Measurements from ENCODE around the gene BCAS3. TPM values are rescaled to one million over a fixed set of nuclear protein-coding genes. Genes with fewer than 3 reads are reported as not detected.

The BCAS3 gene
- 12.4 TPM for total RNA-seq
- polyA plus RNA-seq = 6.9 TPM
- long read RNA-seq, donor 1 = 0 reads
- long read RNA-seq, donor 2 = 0 reads
- long read RNA-seq, donor 3, full-length matches to known transcripts = 3 of 3 reads
- long read RNA-seq, donor 3, partial matches to known transcripts = 0 of 3 reads
- long read RNA-seq, donor 3, other reads (novel, unspliced or antisense) = 0 of 3 reads
- long read RNA-seq, donor 4, full-length matches to known transcripts = 1 of 1 reads
- long read RNA-seq, donor 4, partial matches to known transcripts = 0 of 1 reads
- long read RNA-seq, donor 4, other reads (novel, unspliced or antisense) = 0 of 1 reads
- long read RNA-seq, donor 5, full-length matches to known transcripts = 3 of 3 reads
- long read RNA-seq, donor 5, partial matches to known transcripts = 0 of 3 reads
- long read RNA-seq, donor 5, other reads (novel, unspliced or antisense) = 0 of 3 reads
- long read RNA-seq, donor 6 = 0 reads
- long read RNA-seq, donor 7, full-length matches to known transcripts = 7 of 7 reads
- long read RNA-seq, donor 7, partial matches to known transcripts = 0 of 7 reads
- long read RNA-seq, donor 7, other reads (novel, unspliced or antisense) = 0 of 7 reads
- long read RNA-seq, donor 8 = 0 reads
- long read RNA-seq, donor 9, full-length matches to known transcripts = 5 of 5 reads
- long read RNA-seq, donor 9, partial matches to known transcripts = 0 of 5 reads
- long read RNA-seq, donor 9, other reads (novel, unspliced or antisense) = 0 of 5 reads
- long read RNA-seq, donor 10, full-length matches to known transcripts = 3 of 3 reads
- long read RNA-seq, donor 10, partial matches to known transcripts = 0 of 3 reads
- long read RNA-seq, donor 10, other reads (novel, unspliced or antisense) = 0 of 3 reads

DNA sequence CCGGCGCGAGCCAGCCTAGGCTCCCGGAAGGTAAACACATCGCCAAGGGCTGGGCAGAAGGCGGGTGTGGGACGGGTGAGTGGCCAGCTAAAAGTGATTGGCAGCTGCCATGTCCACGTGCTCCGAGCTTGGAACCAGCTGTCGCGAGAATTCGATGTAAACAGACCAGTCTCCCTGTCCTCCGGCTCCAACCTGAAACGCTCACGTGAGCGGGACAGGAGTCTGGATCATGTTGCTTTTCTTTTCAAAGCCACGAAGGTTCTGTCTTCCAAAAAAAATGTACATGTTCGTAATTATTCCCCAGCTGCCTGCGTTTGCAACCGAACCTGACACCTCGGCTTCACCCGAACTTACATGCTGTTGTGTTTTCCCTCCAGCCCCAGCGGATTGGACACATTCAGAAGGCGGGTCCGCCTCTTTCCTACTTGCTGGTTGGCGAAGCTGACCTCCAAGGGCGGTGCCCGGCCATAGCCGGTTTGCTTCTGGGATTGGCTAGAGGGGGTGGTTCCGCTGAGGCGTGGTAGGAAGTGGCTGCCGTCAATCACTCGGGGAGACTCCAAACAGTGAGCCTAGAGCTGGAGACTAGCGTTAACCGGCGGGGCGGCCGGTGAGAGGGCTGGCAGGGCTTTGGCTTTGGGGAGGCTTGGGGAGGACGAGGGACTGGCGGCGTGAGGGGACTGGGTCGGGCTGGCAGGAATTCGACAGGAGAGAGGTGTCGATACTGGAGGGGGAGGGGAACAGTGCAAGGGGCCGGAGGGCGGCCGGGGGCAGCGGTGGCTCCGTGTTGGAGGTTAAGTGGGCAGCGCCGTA is at the start of gene BCAS3:
Gene BCAS3, plus strand, starts transcription at position 544 of the 810 bp plus-strand sequence.
- under 1% methylated on average over 51 of the region's 51 CpGs for WGBS

DNA sequence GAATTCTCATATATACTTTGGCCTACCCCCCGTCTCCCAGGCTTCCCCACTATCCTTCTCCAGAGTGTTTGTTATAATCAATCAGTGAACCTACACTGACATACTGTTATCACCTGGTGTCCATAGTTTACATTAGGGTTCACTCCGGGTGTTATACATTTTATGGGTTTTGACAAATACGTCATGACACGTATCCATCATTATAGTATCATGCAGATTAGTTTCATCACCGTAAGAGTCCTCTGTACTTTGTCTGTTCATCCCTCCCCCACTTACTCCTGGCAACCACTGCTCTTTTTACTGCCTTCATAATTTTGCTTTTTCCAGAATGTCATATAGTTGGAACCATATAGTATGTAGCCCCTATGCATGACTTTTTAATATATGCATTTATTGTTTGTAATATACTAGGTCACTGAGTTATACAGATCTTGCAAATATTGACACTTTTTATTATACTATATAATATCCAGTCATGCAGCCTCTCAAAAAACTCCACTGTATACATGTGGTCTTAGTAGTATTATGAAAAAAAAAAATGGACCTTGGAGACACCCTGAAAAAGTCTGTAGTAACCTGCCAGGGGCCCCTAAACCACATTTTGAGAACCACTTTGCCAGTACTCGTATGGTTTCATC is 49.3 kb upstream of the BCAS3 start:
- Histone ChIP-seq H3K36me3 (ENCODE audit: control insufficient read depth in 2 of 2, insufficient read depth in 2 of 2, low read length in 1 of 2) (peaks cover 18 to 27% of the 10 kb centered on the region in 2 donors), H3K4me1 (ENCODE audit: control insufficient read depth in 2 of 2, insufficient read depth in 2 of 2, low read length in 2 of 2) (no peaks in the 10 kb centered on the region), H3K4me3 (ENCODE audit: low read length in 2 of 2) (no peak overlapping the region), H3K9me3 (ENCODE audit: control insufficient read depth in 2 of 2, insufficient read depth in 1 of 2, low read length in 1 of 2) (no peaks in the 10 kb centered on the region), H3K27me3 (ENCODE audit: control insufficient read depth in 2 of 2, insufficient read depth in 1 of 2, low read length in 1 of 2) (no peaks in the 10 kb centered on the region), H3K27ac (ENCODE audit: low read depth in 1 of 2, low read length in 1 of 2) (no peak overlapping the region)
- WGBS = 96% methylated on average over 6 of the region's 6 CpGs
- DNase-seq (ENCODE audit: low read depth in 6 of 9, low spot score in 9 of 9) = no peak

More for the DNA sequence above, at the start of gene BCAS3:
- Histone ChIP-seq H3K9me3 (ENCODE audit: control insufficient read depth in 2 of 2, insufficient read depth in 1 of 2, low read length in 1 of 2) (no peaks in the 10 kb centered on the region), H3K27ac (ENCODE audit: low read depth in 1 of 2, low read length in 1 of 2) (peak within 1 kb of the TSS; percentile 72 to 76), H3K4me1 (ENCODE audit: control insufficient read depth in 2 of 2, insufficient read depth in 2 of 2, low read length in 2 of 2) (peaks cover 7 to 8% of the 10 kb centered on the region in 2 donors), H3K36me3 (ENCODE audit: control insufficient read depth in 2 of 2, insufficient read depth in 2 of 2, low read length in 1 of 2) (peaks cover 0 to 3% of the 10 kb centered on the region in 2 donors), H3K27me3 (ENCODE audit: control insufficient read depth in 2 of 2, insufficient read depth in 1 of 2, low read length in 1 of 2) (no peaks in the 10 kb centered on the region), H3K4me3 (ENCODE audit: low read length in 2 of 2) (peak within 1 kb of the TSS; percentile 72 to 86)
- peak; percentile 93 to 99 (median 97) for DNase-seq (ENCODE audit: low read depth in 6 of 9, low spot score in 9 of 9)

DNA sequence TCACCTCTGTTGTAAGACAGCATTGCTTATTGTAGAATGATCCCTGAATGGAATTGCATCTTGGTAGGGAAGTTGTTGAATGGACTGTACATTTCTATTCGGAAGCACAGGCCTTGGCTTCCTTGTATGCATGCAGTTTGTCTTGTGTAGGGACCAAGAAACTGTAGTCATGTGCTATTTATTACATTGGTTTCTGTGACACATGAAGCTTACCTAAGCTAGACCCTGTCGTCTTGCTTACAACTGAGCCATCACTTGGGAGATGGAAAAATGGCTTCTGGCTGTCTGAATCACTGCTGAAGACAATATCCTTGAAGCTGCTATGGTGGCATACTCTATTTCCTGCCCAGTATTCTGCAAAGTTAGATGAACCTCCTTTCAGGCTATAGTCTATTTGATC is 48.5 kb upstream of the BCAS3 start:
- Histone ChIP-seq H3K9me3 (ENCODE audit: control insufficient read depth in 2 of 2, insufficient read depth in 1 of 2, low read length in 1 of 2) (no peaks in the 10 kb centered on the region), H3K36me3 (ENCODE audit: control insufficient read depth in 2 of 2, insufficient read depth in 2 of 2, low read length in 1 of 2) (peaks cover 16 to 27% of the 10 kb centered on the region in 2 donors), H3K27me3 (ENCODE audit: control insufficient read depth in 2 of 2, insufficient read depth in 1 of 2, low read length in 1 of 2) (no peaks in the 10 kb centered on the region), H3K27ac (ENCODE audit: low read depth in 1 of 2, low read length in 1 of 2) (no peak overlapping the region), H3K4me1 (ENCODE audit: control insufficient read depth in 2 of 2, insufficient read depth in 2 of 2, low read length in 2 of 2) (no peaks in the 10 kb centered on the region), H3K4me3 (ENCODE audit: low read length in 2 of 2) (no peak overlapping the region)
- 96% methylated on average over 2 of the region's 2 CpGs for WGBS
- no peak for DNase-seq (ENCODE audit: low read depth in 6 of 9, low spot score in 9 of 9)

DNA sequence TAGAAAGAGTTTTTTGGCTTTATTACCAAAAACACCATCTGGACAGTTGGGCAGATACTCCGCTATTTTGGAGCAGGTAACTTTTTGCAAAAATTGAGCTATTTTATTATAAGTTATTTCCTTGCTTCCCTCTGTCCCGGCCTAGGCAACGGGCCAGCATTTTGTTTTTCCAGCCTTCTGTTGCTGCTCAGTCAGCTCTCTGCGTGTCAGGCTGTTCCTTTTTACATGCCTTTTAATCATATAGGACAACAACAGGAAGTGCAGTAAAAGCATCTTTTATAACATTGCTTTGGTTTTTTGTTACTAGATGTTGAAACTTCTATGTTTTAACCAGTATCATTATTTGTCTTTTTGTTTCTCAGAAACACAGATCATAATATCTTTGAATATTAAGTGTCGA is 47.3 kb upstream of the BCAS3 start:
- no peaks in the 10 kb centered on the region for H3K4me1 ChIP-seq (ENCODE audit: control insufficient read depth in 2 of 2, insufficient read depth in 2 of 2, low read length in 2 of 2)
- no peak overlapping the region for H3K27ac ChIP-seq (ENCODE audit: low read depth in 1 of 2, low read length in 1 of 2)
- DNase-seq (ENCODE audit: low read depth in 6 of 9, low spot score in 9 of 9) = no peak
- WGBS = 95% methylated on average over 5 of the region's 5 CpGs
- no peaks in the 10 kb centered on the region for H3K9me3 ChIP-seq (ENCODE audit: control insufficient read depth in 2 of 2, insufficient read depth in 1 of 2, low read length in 1 of 2)
- H3K4me3 ChIP-seq (ENCODE audit: low read length in 2 of 2) = no peak overlapping the region
- H3K36me3 ChIP-seq (ENCODE audit: control insufficient read depth in 2 of 2, insufficient read depth in 2 of 2, low read length in 1 of 2) = peaks cover 22 to 37% of the 10 kb centered on the region in 2 donors
- H3K27me3 ChIP-seq (ENCODE audit: control insufficient read depth in 2 of 2, insufficient read depth in 1 of 2, low read length in 1 of 2) = no peaks in the 10 kb centered on the region

DNA sequence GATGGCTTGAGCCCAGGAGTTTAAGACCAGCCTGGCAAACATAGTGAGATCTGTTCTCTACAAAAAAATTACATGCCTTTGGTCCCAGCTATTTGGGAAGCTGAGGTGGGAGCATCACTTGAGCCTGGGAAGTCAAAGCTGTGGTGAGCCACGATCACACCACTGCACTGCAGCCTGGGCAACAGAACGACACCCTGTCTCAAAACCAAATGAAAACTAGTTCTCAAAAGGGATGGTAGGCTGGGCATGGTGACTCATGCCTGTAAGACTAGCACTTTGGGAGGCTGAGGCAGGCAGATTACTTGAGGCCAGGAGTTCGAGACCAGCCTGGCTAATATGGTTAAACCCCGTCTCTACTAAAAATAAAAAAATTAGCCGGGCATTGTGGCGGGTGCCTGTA is 46.5 kb upstream of the BCAS3 start:
- H3K4me3 ChIP-seq (ENCODE audit: low read length in 2 of 2) = no peak overlapping the region
- H3K9me3 ChIP-seq (ENCODE audit: control insufficient read depth in 2 of 2, insufficient read depth in 1 of 2, low read length in 1 of 2) = no peaks in the 10 kb centered on the region
- H3K27me3 ChIP-seq (ENCODE audit: control insufficient read depth in 2 of 2, insufficient read depth in 1 of 2, low read length in 1 of 2) = no peaks in the 10 kb centered on the region
- no peaks in the 10 kb centered on the region for H3K4me1 ChIP-seq (ENCODE audit: control insufficient read depth in 2 of 2, insufficient read depth in 2 of 2, low read length in 2 of 2)
- H3K36me3 ChIP-seq (ENCODE audit: control insufficient read depth in 2 of 2, insufficient read depth in 2 of 2, low read length in 1 of 2) = peaks cover 29 to 41% of the 10 kb centered on the region in 2 donors
- DNase-seq (ENCODE audit: low read depth in 6 of 9, low spot score in 9 of 9) = no peak
- 94% methylated on average over 6 of the region's 6 CpGs for WGBS
- H3K27ac ChIP-seq (ENCODE audit: low read depth in 1 of 2, low read length in 1 of 2) = no peak overlapping the region

DNA sequence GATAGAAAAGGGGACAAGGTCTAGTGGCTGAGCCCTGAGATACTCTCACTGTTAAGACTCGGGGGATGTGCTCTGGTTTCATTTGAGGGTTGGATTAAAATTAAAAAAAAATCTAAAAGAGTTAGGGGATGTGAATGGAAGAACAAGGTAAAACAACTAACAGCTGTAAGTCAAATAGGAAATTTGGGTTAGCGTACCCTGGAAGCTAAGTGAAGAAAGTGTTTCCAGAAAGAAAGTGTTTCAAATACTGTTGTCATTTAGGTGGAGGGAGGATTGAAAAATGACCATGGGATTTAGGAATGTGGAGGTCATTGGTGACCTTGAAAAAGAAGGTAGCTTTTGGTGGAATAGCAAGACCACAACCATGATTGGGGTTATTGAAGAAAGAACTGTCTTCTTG is 40.0 kb upstream of the BCAS3 start:
- H3K4me1 ChIP-seq (ENCODE audit: control insufficient read depth in 2 of 2, insufficient read depth in 2 of 2, low read length in 2 of 2) = no peaks in the 10 kb centered on the region
- DNase-seq (ENCODE audit: low read depth in 6 of 9, low spot score in 9 of 9) = no peak
- H3K36me3 ChIP-seq (ENCODE audit: control insufficient read depth in 2 of 2, insufficient read depth in 2 of 2, low read length in 1 of 2) = peaks cover 29 to 38% of the 10 kb centered on the region in 2 donors
- no peaks in the 10 kb centered on the region for H3K27me3 ChIP-seq (ENCODE audit: control insufficient read depth in 2 of 2, insufficient read depth in 1 of 2, low read length in 1 of 2)
- H3K9me3 ChIP-seq (ENCODE audit: control insufficient read depth in 2 of 2, insufficient read depth in 1 of 2, low read length in 1 of 2) = no peaks in the 10 kb centered on the region
- no peak overlapping the region for H3K4me3 ChIP-seq (ENCODE audit: low read length in 2 of 2)
- WGBS = 97% methylated on average over 2 of the region's 2 CpGs
- H3K27ac ChIP-seq (ENCODE audit: low read depth in 1 of 2, low read length in 1 of 2) = no peak overlapping the region

DNA sequence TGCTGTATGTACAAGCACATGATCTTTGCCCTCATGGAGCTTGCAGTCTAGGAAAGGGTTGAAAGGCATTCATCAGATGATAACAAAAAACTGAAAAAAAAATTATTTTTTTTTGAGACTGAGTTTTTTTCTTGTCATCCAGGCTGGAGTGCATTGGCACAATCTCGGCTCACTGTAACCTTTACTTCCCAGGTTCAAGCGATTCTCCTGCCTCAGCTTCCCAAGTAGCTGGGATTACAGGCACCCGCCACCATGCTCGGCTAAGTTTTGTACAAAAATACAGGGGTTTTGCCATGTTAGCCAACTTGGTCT is 38.7 kb upstream of the BCAS3 start:
- Histone ChIP-seq H3K9me3 (ENCODE audit: control insufficient read depth in 2 of 2, insufficient read depth in 1 of 2, low read length in 1 of 2) (no peaks in the 10 kb centered on the region), H3K27me3 (ENCODE audit: control insufficient read depth in 2 of 2, insufficient read depth in 1 of 2, low read length in 1 of 2) (no peaks in the 10 kb centered on the region), H3K36me3 (ENCODE audit: control insufficient read depth in 2 of 2, insufficient read depth in 2 of 2, low read length in 1 of 2) (peaks cover 25 to 37% of the 10 kb centered on the region in 2 donors), H3K27ac (ENCODE audit: low read depth in 1 of 2, low read length in 1 of 2) (no peak overlapping the region), H3K4me3 (ENCODE audit: low read length in 2 of 2) (no peak overlapping the region), H3K4me1 (ENCODE audit: control insufficient read depth in 2 of 2, insufficient read depth in 2 of 2, low read length in 2 of 2) (no peaks in the 10 kb centered on the region)
- no peak for DNase-seq (ENCODE audit: low read depth in 6 of 9, low spot score in 9 of 9)
- WGBS = 80% methylated on average over 4 of the region's 4 CpGs

DNA sequence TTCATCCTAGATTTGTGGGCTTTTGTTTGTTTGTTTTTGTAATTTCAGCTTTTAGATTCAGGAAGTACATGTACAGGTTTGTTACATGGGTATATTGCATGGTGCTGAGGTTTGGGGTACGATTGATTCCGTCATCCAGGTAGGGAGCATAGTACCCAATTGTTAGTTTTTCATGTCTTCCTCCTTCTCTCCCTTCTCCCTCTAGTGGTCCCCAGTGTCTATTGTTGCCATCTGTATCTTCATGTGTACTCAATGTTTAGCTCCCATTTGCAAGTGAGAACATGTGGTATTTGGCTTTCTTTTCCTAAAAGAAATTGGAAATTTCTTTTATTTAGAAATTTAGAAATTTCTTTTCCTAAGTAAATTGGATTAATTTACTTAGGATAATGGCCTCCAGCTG is 37.1 kb upstream of the BCAS3 start:
- no peaks in the 10 kb centered on the region for H3K4me1 ChIP-seq (ENCODE audit: control insufficient read depth in 2 of 2, insufficient read depth in 2 of 2, low read length in 2 of 2)
- H3K27ac ChIP-seq (ENCODE audit: low read depth in 1 of 2, low read length in 1 of 2) = no peak overlapping the region
- H3K4me3 ChIP-seq (ENCODE audit: low read length in 2 of 2) = no peak overlapping the region
- WGBS = 75% methylated on average over 2 of the region's 2 CpGs
- no peaks in the 10 kb centered on the region for H3K27me3 ChIP-seq (ENCODE audit: control insufficient read depth in 2 of 2, insufficient read depth in 1 of 2, low read length in 1 of 2)
- no peaks in the 10 kb centered on the region for H3K9me3 ChIP-seq (ENCODE audit: control insufficient read depth in 2 of 2, insufficient read depth in 1 of 2, low read length in 1 of 2)
- peaks cover 17 to 28% of the 10 kb centered on the region in 2 donors for H3K36me3 ChIP-seq (ENCODE audit: control insufficient read depth in 2 of 2, insufficient read depth in 2 of 2, low read length in 1 of 2)
- peak in 1 of 9 donors; percentile 4 for DNase-seq (ENCODE audit: low read depth in 6 of 9, low spot score in 9 of 9)
